Esophagus mucosa (tissue), 1 donor: ENCODE data around the gene IL2RG. TPM values are rescaled to one million over a fixed set of nuclear protein-coding genes. Genes with fewer than 3 reads are reported as not detected.

Source experiments
- ATAC-seq: fragments of 200-7000 bp; cut with Tn5 transposase; one replicate; pipeline ENCODE4 v1.9.1; 2020
- total RNA-seq: library from RNA; stranded (reverse); gene quantifications from one replicate; pipeline ENCODE4 v1.2.4, GENCODE V29; 2023
- donor health status: DM: yes; HTN: yes; CAD: no.

The IL2RG gene
- total RNA-seq = 1.9 TPM

- ATAC-seq = peak; percentile 85
These were observed at the start of gene IL2RG for GRCh38 chrX:71111141-71111843. TSS of gene IL2RG (minus strand) at chrX:71111577. CDS start at chrX:71111539, 38 bp downstream.

- ATAC-seq = no peak
These were observed 49.1 kb upstream of the IL2RG start for GRCh38 chrX:71160475-71160874.

- ATAC-seq = no peak
These were observed 48.0 kb upstream of the IL2RG start for GRCh38 chrX:71159335-71159734.

GRCh38 chrX:71158603-71159002 is 47.2 kb upstream of the IL2RG start:
- ATAC-seq = no peak

GRCh38 chrX:71154641-71155040 is 43.3 kb upstream of the IL2RG start:
- ATAC-seq = no peak

- no peak for ATAC-seq
These were observed 42.8 kb upstream of the IL2RG start for GRCh38 chrX:71154196-71154595.

GRCh38 chrX:71151366-71151765 is 40.0 kb upstream of the IL2RG start:
- ATAC-seq = no peak

- ATAC-seq = no peak
These were observed 36.9 kb upstream of the IL2RG start for GRCh38 chrX:71148278-71148663.

GRCh38 chrX:71147496-71148277 is 36.3 kb upstream of the IL2RG start:
- ATAC-seq = no peak

GRCh38 chrX:71144651-71145050 is 33.3 kb upstream of the IL2RG start, which contains the start of gene NLGN3:
TSS of gene NLGN3 (plus strand) at chrX:71144841. CDS start at chrX:71147750, 2,909 bp downstream.
- peak; percentile 10 for ATAC-seq

- ATAC-seq = no peak
These were observed 32.1 kb upstream of the IL2RG start for GRCh38 chrX:71143508-71143907.

GRCh38 chrX:71140440-71140839 is 29.1 kb upstream of the IL2RG start:
- no peak for ATAC-seq

GRCh38 chrX:71131510-71131909 is 20.1 kb upstream of the IL2RG start:
- ATAC-seq = no peak

GRCh38 chrX:71128915-71129765 is 17.8 kb upstream of the IL2RG start:
- peak; percentile 69 for ATAC-seq

GRCh38 chrX:71128166-71128833 is 16.9 kb upstream of the IL2RG start:
- no peak for ATAC-seq

- peak; percentile 28 for ATAC-seq
These were observed 7.7 kb upstream of the IL2RG start for GRCh38 chrX:71118985-71119535.

- peak; percentile 89 for ATAC-seq
These were observed 6.9 kb upstream of the IL2RG start, which contains the start of gene MED12 for GRCh38 chrX:71118032-71118984. TSS of gene MED12 (plus strand) at chrX:71118596. CDS start at chrX:71118755, 159 bp downstream.

- no peak for ATAC-seq
These were observed 6.0 kb upstream of the IL2RG start for GRCh38 chrX:71117358-71117757.

- peak; percentile 30 for ATAC-seq
These were observed 599 bp upstream of the IL2RG start for GRCh38 chrX:71111921-71112431.

GRCh38 chrX:71109051-71109450 is 2.3 kb downstream of the IL2RG start:
- ATAC-seq = no peak
